NCI-H446 (cell line): ENCODE data around the gene APOBEC2.

ENCODE experiments used
- DNase-seq, 2 experiments: peaks; one replicate each; lab custom pipeline; 2025; lab: John Stamatoyannopoulos, UW

APOBEC2 gene

GRCh38 chr6:41037107-41037900 lies 15.7 kb upstream of the APOBEC2 start:
- DNase-seq = no peak

- DNase-seq = no peak
Observed at GRCh38 chr6:41038205-41038604, 14.8 kb upstream of the APOBEC2 start.

- DNase-seq = peak; percentile 9 to 37
Observed at GRCh38 chr6:41039060-41039998, 13.7 kb upstream of the APOBEC2 start, which contains the start of gene UNC5CL. Gene UNC5CL, minus strand, starts transcription at chr6:41039221. Its CDS starts 4,147 bp downstream, at chr6:41035074.

- no peak for DNase-seq
Observed at GRCh38 chr6:41040101-41040939, 12.7 kb upstream of the APOBEC2 start.

GRCh38 chr6:41040940-41041536 lies 12.0 kb upstream of the APOBEC2 start:
- no peak for DNase-seq

- no peak for DNase-seq
Observed at GRCh38 chr6:41042226-41043055, 10.6 kb upstream of the APOBEC2 start, which contains the start of gene TSPO2. Gene TSPO2, plus strand, starts transcription at chr6:41042467. Its CDS starts 519 bp downstream, at chr6:41042986.

- DNase-seq = no peak
Observed at GRCh38 chr6:41043151-41043550, 9.9 kb upstream of the APOBEC2 start.

GRCh38 chr6:41045664-41046063 lies 7.3 kb upstream of the APOBEC2 start:
- DNase-seq = no peak

GRCh38 chr6:41046084-41046483 lies 6.9 kb upstream of the APOBEC2 start:
- DNase-seq = no peak

GRCh38 chr6:41047306-41047705 lies 5.7 kb upstream of the APOBEC2 start:
- no peak for DNase-seq

GRCh38 chr6:41047745-41048732 lies 5.0 kb upstream of the APOBEC2 start:
- no peak for DNase-seq

GRCh38 chr6:41049521-41049920 lies 3.5 kb upstream of the APOBEC2 start:
- DNase-seq = no peak

GRCh38 chr6:41049955-41050354 lies 3.0 kb upstream of the APOBEC2 start:
- DNase-seq = no peak

- no peak for DNase-seq
Observed at GRCh38 chr6:41050536-41050935, 2.5 kb upstream of the APOBEC2 start.

GRCh38 chr6:41051873-41052272 lies 1.1 kb upstream of the APOBEC2 start:
- no peak for DNase-seq

- DNase-seq = no peak
Observed at GRCh38 chr6:41054511-41054910, 1.5 kb downstream of the APOBEC2 start.

- DNase-seq = no peak
Observed at GRCh38 chr6:41055149-41055548, 2.1 kb downstream of the APOBEC2 start.

GRCh38 chr6:41056768-41057490 lies 3.9 kb downstream of the APOBEC2 start:
- no peak for DNase-seq

- DNase-seq = no peak
Observed at GRCh38 chr6:41058783-41059181, 5.8 kb downstream of the APOBEC2 start.
